SK-N-SH (cell line): Measurements from ENCODE around the gene CSNK1G3. TPM values are rescaled to one million over a fixed set of nuclear protein-coding genes. Genes with fewer than 3 reads are reported as not detected.

Experiments used
- CTCF ChIA-PET: fragments of 300-600, 350-600 bp; formaldehyde crosslinking; extraction: SDS; loops from one replicate; lab custom pipeline; 2021; lab: Yijun Ruan, JAX
- POLR2A ChIA-PET: fragments of 350-600 bp; sonication (Branson Sonifier 250); formaldehyde crosslinking; extraction: SDS; loops from one replicate; lab custom pipeline; 2020; ENCODE audit warnings: antibody characterized with exemption, inconsistent platforms; lab: Yijun Ruan, JAX
- DNase-seq: peaks from one replicate; pipeline ENCODE4 v3.0.0; 2012
- H2AFZ ChIP-seq: fragments of 200-600 bp; sonication (generic); 2 replicates; pipeline ENCODE4 v1.8.1; 2016; ENCODE audit warnings: antibody characterized with exemption, mild to moderate bottlenecking, low read depth
- H3F3A ChIP-seq: fragments of 200-600 bp; sonication (generic); replicated peaks from 2 replicates; pipeline ENCODE3; 2016; ENCODE audit warnings: antibody characterized with exemption, mild to moderate bottlenecking; ENCODE audit not compliant: insufficient read depth
- H3K27ac ChIP-seq, 2 experiments: fragments of 200-500 bp in 1 of 2; fragments of 200-600 bp in 1 of 2; sonication (Bioruptor generic) in 1 of 2; sonication (generic), shearing (Covaris generic) in 1 of 2; 2 replicates each; pipeline versions ENCODE4 v1.5.1 to v1.6.1; 2014 to 2016; ENCODE audit warnings: low read depth in 2 of 2, inconsistent platforms in 1 of 2, low read length in 1 of 2, mild to moderate bottlenecking in 1 of 2, mixed read lengths in 1 of 2
- H3K27me3 ChIP-seq: fragments of 200-600 bp; sonication (generic), shearing (Covaris generic); 2 replicates; pipeline ENCODE4 v1.6.1; 2016; ENCODE audit warnings: mixed run types; ENCODE audit not compliant: insufficient read depth
- H3K36me3 ChIP-seq, 2 experiments: fragments of 200-500 bp in 1 of 2; fragments of 200-600 bp in 1 of 2; sonication (Bioruptor generic) in 1 of 2; sonication (generic) in 1 of 2; replicated peaks in 1 of 2; 2 replicates each; pipeline versions ENCODE3 to v1.5.1; 2014 to 2016; ENCODE audit warnings: low read length in 1 of 2, mild to moderate bottlenecking in 1 of 2; ENCODE audit not compliant: insufficient read depth in 2 of 2, control insufficient read depth in 1 of 2
- H3K4me1 ChIP-seq, 2 experiments: fragments of 200-500 bp in 1 of 2; fragments of 200-600 bp in 1 of 2; sonication (Bioruptor generic) in 1 of 2; sonication (generic), shearing (Covaris generic) in 1 of 2; 2 replicates each; pipeline versions ENCODE4 v1.5.1 to v1.6.1; 2014 to 2016; ENCODE audit warnings: low read depth in 1 of 2, low read length in 1 of 2, mixed run types in 1 of 2; ENCODE audit not compliant: insufficient read depth in 2 of 2, control insufficient read depth in 1 of 2
- H3K4me2 ChIP-seq: fragments of 200-600 bp; sonication (generic), shearing (Covaris generic); 2 replicates; pipeline ENCODE4 v1.6.1; 2017; ENCODE audit warnings: mixed run types
- H3K4me3 ChIP-seq, 2 experiments: fragments of 200-500 bp in 1 of 2; fragments of 200-600 bp in 1 of 2; sonication (Bioruptor generic) in 1 of 2; sonication (generic), shearing (Covaris generic) in 1 of 2; 2 replicates each; pipeline versions ENCODE4 v1.5.1 to v1.8.1; 2014 to 2016; ENCODE audit warnings: low read depth in 2 of 2, inconsistent platforms in 1 of 2, low read length in 1 of 2, mild to moderate bottlenecking in 1 of 2, mixed read lengths in 1 of 2, moderate library complexity in 1 of 2
- H3K79me2 ChIP-seq: fragments of 200-600 bp; sonication (generic); 2 replicates; pipeline ENCODE4 v1.8.1; 2017; ENCODE audit warnings: mild to moderate bottlenecking; ENCODE audit not compliant: insufficient read depth
- H3K9ac ChIP-seq: fragments of 200-600 bp; sonication (generic); 2 replicates; pipeline ENCODE4 v1.6.1; 2017; ENCODE audit warnings: mixed run types
- H3K9me2 ChIP-seq: fragments of 200-600 bp; sonication (generic); 2 replicates; pipeline ENCODE4 v1.6.1; 2017; ENCODE audit warnings: mixed run types
- H3K9me3 ChIP-seq: fragments of 200-600 bp; sonication (generic); 2 replicates; pipeline ENCODE4 v1.6.1; 2017; ENCODE audit warnings: mixed run types, mild to moderate bottlenecking, moderate library complexity
- H4K20me1 ChIP-seq: fragments of 200-600 bp; sonication (generic); 2 replicates; pipeline ENCODE4 v1.6.1; 2017; ENCODE audit warnings: mild to moderate bottlenecking, mixed run types; ENCODE audit not compliant: insufficient read depth
- EP300 ChIP-seq, 2 experiments: IDR thresholded peaks; 2 replicates each; pipeline versions ENCODE4 v1.4.0 to v1.6.1; 2012; ENCODE audit warnings: borderline replicate concordance in 1 of 2, low read depth in 1 of 2, low read length in 1 of 2
- EZH2phosphoT487 ChIP-seq: fragments of 200-600 bp; sonication (generic); IDR thresholded peaks from 2 replicates; pipeline ENCODE4 v1.6.1; 2017; ENCODE audit warnings: low read depth, mixed run types, mild to moderate bottlenecking, antibody characterized with exemption, moderate library complexity, borderline replicate concordance
- FOXJ3 ChIP-seq: sonication (generic); formaldehyde crosslinking; IDR thresholded peaks from 2 replicates; pipeline ENCODE4 v1.5.1; 2020; ENCODE audit warnings: mild to moderate bottlenecking, missing genetic modification reagents
- GATA2 ChIP-seq: sonication (generic); formaldehyde crosslinking; IDR thresholded peaks from 2 replicates; pipeline ENCODE4 v1.5.0; 2020; ENCODE audit warnings: mild to moderate bottlenecking, missing genetic modification reagents
- MXI1 ChIP-seq: IDR thresholded peaks from 2 replicates; pipeline ENCODE4 v1.6.1; 2012; ENCODE audit warnings: mild to moderate bottlenecking, low read depth, low read length, improper control_type of control experiment
- NFIC ChIP-seq: IDR thresholded peaks from 2 replicates; pipeline ENCODE4 v1.4.0; 2012; ENCODE audit warnings: borderline replicate concordance
- RAD21 ChIP-seq: IDR thresholded peaks from 2 replicates; pipeline ENCODE4 v1.6.1; 2012; ENCODE audit warnings: mild to moderate bottlenecking, low read length
- RCOR1 ChIP-seq: fragments of 150-350 bp; IDR thresholded peaks from 2 replicates; pipeline ENCODE4 v1.6.1; 2017; ENCODE audit warnings: antibody characterized with exemption, low read length
- SMC3 ChIP-seq: IDR thresholded peaks from 2 replicates; pipeline ENCODE4 v1.6.1; 2012; ENCODE audit warnings: low read depth, low read length, improper control_type of control experiment
- TAF1 ChIP-seq: IDR thresholded peaks from 2 replicates; pipeline ENCODE4 v1.6.1; 2012; ENCODE audit warnings: low read depth, mild to moderate bottlenecking, low read length, moderate library complexity, borderline replicate concordance
- TCF12 ChIP-seq: IDR thresholded peaks from 2 replicates; pipeline ENCODE4 v1.4.0; 2012
- TEAD4 ChIP-seq: IDR thresholded peaks from 2 replicates; pipeline ENCODE4 v1.4.0; 2012; ENCODE audit warnings: mild to moderate bottlenecking, borderline replicate concordance; ENCODE audit not compliant: insufficient read depth
- WGBS: methylation state at CpG from one replicate; pipeline ENCODE4 v1.1.6; 2017; ENCODE audit warnings: low lambda C conversion rate; 5-methylcytosine and 5-hydroxymethylcytosine counted together
- polyA plus RNA-seq, 3 experiments: library from polyadenylated mRNA; depleted of rRNA; stranded (reverse); fragments of >200 nt; gene quantifications; 2 replicates each; pipeline ENCODE4 v1.2.3, GENCODE V29; 2012
- TF ChIP-seq, protein P1 (sequence below): fragments of 200-600 bp; sonication (generic); IDR thresholded peaks from 2 replicates; pipeline ENCODE4 v1.6.1; 2017; ENCODE audit warnings: antibody characterized with exemption, mild to moderate bottlenecking, moderate library complexity

Gene CSNK1G3
- polyA plus RNA-seq, 1 of the 3 experiments (the other 2 are of a cell fraction), result 13.1 TPM

DNA sequence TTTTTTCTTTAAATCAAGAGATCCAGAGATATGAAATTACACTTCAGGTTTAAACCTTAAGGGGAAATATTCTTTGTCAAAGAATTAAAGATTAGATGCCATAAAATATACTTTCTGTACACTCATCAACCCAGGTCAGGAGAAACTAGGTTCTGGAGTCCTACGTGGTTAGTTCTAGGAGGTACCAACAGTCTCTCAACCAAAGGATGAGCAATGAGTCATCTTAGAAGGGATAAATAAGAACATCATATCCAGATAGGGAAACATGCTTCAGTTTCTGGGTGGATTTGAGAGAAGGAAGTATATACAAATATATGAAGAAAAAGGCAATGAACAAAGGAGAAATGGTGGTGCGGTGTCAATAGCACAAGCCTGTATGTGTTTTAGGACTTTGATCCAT lies 98.2 kb downstream of the CSNK1G3 start:
- no peaks in the 10 kb centered on the region for H4K20me1 ChIP-seq
- no peaks in the 10 kb centered on the region for H3K4me1 ChIP-seq
- no peaks in the 10 kb centered on the region for H3K9me3 ChIP-seq
- H3F3A ChIP-seq, result peaks cover 10% of the 10 kb centered on the region
- DNase-seq, result no peak
- no peak overlapping the region for H3K9ac ChIP-seq
- H2AFZ ChIP-seq, result no peak overlapping the region
- H3K4me3 ChIP-seq, result no peak overlapping the region
- no peaks in the 10 kb centered on the region for H3K9me2 ChIP-seq
- ChIA-PET CTCF (interaction anchor here (0.6 to 2.9 kb wide), 43 partner anchors 9 to 1516 kb away, joined by 3 to 45 read pairs (median 3); partner anchors contain the start of gene CEP120), POLR2A (interaction anchor here (0.7 kb wide), 1 partner anchor 189 kb away, joined by 3 read pairs; no protein-coding TSS in a partner anchor)
- 95% methylated on average over 2 of the region's 2 CpGs for WGBS
- no peak overlapping the region for H3K4me2 ChIP-seq
- H3K27ac ChIP-seq, result no peak overlapping the region
- H3K36me3 ChIP-seq, result peaks cover 48 to 50% of the 10 kb centered on the region in 2 experiments
- no peaks in the 10 kb centered on the region for H3K27me3 ChIP-seq
- no peak for TF ChIP-seq GATA2 (CRISPR knock-in tag)
- TF ChIP-seq TEAD4, result no peak
- H3K79me2 ChIP-seq, result no peaks in the 10 kb centered on the region

DNA sequence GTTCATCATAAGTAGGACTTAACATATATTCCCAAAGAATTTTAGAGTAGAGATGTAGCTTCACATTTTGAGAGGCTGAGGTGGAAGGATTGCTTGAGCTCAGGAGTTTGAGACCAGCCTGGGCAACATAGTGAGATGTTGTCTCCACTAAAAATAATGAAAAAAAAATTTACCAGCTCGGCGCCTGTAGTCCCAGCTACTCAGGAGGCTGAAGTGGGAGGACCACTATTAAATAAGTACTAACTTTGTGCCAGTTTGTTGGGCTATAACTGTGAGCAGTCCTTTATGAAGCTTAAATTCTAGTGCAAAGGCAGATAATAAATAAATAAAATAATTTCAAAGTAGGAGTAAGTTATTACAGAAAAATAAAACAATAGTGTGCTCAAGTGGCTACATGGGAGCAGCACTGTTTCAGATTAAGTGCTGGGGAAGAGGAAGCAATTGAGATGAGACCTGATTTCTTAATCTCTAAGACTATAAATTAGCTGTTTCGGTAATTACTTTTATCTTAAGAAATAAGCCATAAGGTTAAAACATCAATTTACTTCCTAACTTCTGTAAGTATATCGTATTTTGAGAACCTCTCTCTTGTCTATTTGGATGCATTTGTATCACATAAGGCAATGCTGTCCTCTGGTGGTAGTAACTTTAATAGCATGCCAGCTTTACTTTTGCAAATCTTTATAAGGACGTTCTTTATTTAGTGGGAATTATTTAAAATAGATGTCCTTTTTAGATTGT lies 98.9 kb downstream of the CSNK1G3 start:
- no peaks in the 10 kb centered on the region for H3K4me1 ChIP-seq
- H3K4me2 ChIP-seq, result no peak overlapping the region
- TF ChIP-seq NFIC (no peak), SMC3 (peak; percentile 74), RAD21 (peak; percentile 94)
- TF ChIP-seq, protein P1, sequence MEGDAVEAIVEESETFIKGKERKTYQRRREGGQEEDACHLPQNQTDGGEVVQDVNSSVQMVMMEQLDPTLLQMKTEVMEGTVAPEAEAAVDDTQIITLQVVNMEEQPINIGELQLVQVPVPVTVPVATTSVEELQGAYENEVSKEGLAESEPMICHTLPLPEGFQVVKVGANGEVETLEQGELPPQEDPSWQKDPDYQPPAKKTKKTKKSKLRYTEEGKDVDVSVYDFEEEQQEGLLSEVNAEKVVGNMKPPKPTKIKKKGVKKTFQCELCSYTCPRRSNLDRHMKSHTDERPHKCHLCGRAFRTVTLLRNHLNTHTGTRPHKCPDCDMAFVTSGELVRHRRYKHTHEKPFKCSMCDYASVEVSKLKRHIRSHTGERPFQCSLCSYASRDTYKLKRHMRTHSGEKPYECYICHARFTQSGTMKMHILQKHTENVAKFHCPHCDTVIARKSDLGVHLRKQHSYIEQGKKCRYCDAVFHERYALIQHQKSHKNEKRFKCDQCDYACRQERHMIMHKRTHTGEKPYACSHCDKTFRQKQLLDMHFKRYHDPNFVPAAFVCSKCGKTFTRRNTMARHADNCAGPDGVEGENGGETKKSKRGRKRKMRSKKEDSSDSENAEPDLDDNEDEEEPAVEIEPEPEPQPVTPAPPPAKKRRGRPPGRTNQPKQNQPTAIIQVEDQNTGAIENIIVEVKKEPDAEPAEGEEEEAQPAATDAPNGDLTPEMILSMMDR, result peak; percentile 99
- WGBS, result 48% methylated on average over 5 of the region's 5 CpGs
- DNase-seq, result peak; percentile 23
- no peaks in the 10 kb centered on the region for H3K9me3 ChIP-seq
- H3K27me3 ChIP-seq, result no peaks in the 10 kb centered on the region
- no peaks in the 10 kb centered on the region for H3K79me2 ChIP-seq
- H4K20me1 ChIP-seq, result no peaks in the 10 kb centered on the region
- no peak overlapping the region for H3K27ac ChIP-seq
- H3F3A ChIP-seq, result peaks cover 5% of the 10 kb centered on the region
- no peak overlapping the region for H3K4me3 ChIP-seq
- no peak overlapping the region for H2AFZ ChIP-seq
- POLR2A ChIA-PET, result interaction anchor here (0.7 kb wide), 1 partner anchor 190 kb away, joined by 3 read pairs; no protein-coding TSS in a partner anchor
- peaks cover 49 to 51% of the 10 kb centered on the region in 2 experiments for H3K36me3 ChIP-seq
- CTCF ChIA-PET, result interaction anchor here (0.6 to 2.9 kb wide), 55 partner anchors 8 to 1413 kb away, joined by 3 to 45 read pairs (median 3); partner anchors contain the start of gene CEP120
- H3K9ac ChIP-seq, result no peak overlapping the region
- H3K9me2 ChIP-seq, result no peaks in the 10 kb centered on the region

DNA sequence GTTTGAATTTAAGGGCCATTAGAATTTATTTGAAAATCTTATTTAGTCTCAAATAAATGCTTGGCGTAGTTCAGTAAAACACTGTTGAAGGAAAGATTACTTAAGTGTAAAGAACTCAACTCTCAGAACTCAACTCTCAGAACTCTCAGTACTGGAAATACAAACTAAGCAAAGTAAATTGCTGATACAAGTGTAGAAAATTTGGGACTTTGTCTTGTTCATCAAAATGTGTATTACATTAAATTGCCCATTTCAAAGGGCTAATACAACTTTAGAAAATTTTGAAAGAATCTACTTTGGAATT lies 99.4 kb downstream of the CSNK1G3 start:
- Histone ChIP-seq H3K36me3 (peaks cover 48 to 50% of the 10 kb centered on the region in 2 experiments), H3K9me3 (no peaks in the 10 kb centered on the region), H2AFZ (no peak overlapping the region), H3K9ac (no peak overlapping the region), H4K20me1 (no peaks in the 10 kb centered on the region), H3K4me2 (no peak overlapping the region), H3K4me3 (no peak overlapping the region), H3K79me2 (no peaks in the 10 kb centered on the region), H3K27me3 (no peaks in the 10 kb centered on the region), H3K27ac (no peak overlapping the region), H3K9me2 (no peaks in the 10 kb centered on the region), H3K4me1 (no peaks in the 10 kb centered on the region), H3F3A (peaks cover 5% of the 10 kb centered on the region)
- TF ChIP-seq TAF1 (no peak), FOXJ3 (CRISPR knock-in tag) (no peak), RCOR1 (no peak), EZH2phosphoT487 (no peak), MXI1 (no peak), EP300 (IDR thresholded peaks at IDR 0.05; ENCODE audit: borderline replicate concordance in 1 of 2, low read depth in 1 of 2, low read length in 1 of 2) (no peak), TCF12 (no peak)
- ChIA-PET CTCF (interaction anchor here (0.6 to 2.9 kb wide), 39 partner anchors 10 to 1117 kb away, joined by 3 to 45 read pairs (median 4); partner anchors contain the start of gene CEP120), POLR2A (no interaction called here)
- no peak for DNase-seq
- 44% methylated on average over 1 of the region's 1 CpG for WGBS
